Fibroblast of peridontal ligament (primary cell): ENCODE data around the gene MEX3A.
"Not testable (repeated sequence)": the region's sequence is repeated elsewhere in the genome, so short reads cannot be mapped to it uniquely, and the experiment has no call there.

Source experiments
- DNase-seq: peaks from one replicate; pipeline ENCODE4 v3.0.0-alpha.2; 2010; ENCODE audit errors: extremely low read depth

MEX3A gene

DNA sequence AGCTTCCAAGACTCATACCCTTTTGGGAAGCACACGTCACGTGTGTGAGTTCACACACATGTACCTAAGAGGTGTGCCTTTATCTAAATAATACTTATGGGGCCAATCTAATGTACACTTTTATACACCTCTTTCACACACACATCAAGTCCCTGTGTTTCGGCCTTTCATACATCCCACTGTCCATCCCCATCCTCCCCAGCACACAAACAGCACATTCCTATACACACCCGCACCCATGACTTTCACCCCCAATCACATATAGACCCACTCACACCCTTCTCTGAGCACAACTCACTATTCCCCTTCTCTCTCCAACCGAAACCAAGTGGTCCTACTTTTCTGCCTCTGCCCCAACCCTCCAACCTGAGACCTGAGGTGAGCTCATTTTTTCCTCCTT, 3.5 kb downstream of the MEX3A start:
- no peak for DNase-seq

DNA sequence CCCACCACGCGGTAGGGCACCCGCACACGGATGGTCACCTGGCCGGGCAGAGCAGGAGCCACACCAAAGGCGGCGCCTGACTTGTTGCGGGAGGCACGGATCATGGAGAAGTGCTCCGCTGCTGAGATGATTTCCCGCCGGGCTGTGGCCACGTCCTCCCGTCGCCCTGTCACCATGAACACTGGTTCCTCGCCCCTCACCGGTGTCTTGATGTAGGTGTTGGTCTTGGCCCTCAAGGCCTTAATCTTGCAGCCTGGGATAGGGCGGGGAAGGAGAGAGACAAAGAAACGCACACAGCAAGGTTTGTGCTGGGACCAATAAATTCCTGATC, 4.9 kb downstream of the MEX3A start:
- no peak for DNase-seq

DNA sequence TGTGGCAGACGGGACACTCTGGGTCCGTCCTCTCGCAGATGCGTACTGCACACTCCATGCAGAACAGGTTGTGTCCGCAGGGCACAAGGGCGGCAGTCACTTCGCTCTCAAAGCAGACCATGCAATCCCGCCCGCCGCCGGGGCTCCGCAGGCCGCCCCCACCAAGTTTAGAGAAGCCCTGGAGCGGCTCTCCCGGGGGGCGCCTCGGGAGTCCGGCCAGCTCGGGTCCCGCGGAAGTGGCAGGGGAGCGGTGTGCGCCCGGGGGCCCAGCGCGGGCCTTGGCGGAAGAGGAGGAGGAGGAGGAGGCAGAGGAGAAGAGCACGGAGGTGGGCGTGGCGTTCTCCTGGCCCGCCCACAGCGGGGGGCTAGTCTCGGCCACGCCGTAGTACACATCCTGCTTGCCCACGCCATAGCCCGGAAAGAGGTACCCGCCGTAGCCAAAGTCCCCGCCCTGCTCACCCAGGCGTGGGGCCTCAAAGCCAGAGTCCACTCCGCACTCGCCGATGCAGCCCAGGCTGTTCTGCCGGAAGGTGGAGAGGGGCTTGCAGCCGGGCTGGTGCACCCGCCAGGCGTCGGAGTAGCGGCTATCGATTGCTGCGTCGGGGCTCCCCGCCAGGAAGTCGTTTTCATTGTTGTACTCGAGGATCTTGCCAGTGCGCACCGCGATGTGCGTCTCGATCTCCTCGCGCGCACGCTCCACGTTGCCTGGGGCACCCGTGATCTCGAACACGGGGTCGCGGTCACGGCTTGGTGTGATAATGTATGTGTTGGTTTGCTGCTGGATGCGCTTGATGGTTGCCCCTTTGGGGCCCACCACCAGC, 5.4 kb downstream of the MEX3A start:
- no peak for DNase-seq

- no peak for DNase-seq
Measured at GRCh38 chr1:156075775-156076204, 6.5 kb downstream of the MEX3A start.

GRCh38 chr1:156075162-156075561, 7.1 kb downstream of the MEX3A start:
- DNase-seq = no peak

DNA sequence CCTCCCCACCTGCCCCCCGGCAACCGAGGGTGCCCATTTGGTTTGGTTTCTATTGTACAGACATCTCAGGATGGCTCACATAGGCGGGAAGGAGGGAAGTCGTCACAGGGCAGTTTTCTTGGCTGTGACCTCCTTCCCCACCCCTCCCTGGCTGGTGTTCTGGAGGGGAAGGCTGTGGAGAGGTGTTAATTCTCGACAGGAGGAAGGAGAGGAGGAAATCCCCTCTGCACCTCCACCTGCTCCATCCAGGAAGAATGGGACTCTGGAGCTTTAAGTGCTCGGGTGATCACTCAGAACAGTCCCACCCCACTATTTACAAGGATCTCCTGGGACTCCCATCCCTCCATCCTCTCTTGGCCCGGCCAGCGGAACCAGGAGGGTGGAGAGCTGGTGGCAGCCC, 7.6 kb downstream of the MEX3A start:
- no peak for DNase-seq

- DNase-seq = no peak
Measured at GRCh38 chr1:156073740-156074139, 8.5 kb downstream of the MEX3A start.

- DNase-seq = no peak
Measured at GRCh38 chr1:156073110-156073687, 9.1 kb downstream of the MEX3A start.

DNA sequence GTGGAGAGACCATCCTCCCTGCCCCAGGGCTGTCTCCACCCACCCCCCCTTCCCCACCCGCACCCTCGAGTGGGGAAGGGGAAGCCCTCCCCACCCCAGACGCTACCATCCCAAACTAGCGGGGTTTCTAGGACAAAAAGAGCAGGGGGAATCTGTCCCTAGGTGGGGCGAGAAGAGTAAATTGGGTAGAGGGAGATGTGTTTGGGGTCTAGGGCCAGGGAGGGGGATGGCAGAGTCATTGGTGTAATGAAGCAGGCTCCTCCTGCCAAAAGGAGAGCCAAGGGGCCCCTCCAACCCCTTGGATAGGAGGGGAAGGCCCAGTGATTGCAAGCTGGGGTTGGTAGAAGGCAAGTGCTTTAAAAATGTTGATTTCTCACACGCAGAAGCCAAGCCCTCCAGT, 10.0 kb downstream of the MEX3A start:
- DNase-seq = no peak

DNA sequence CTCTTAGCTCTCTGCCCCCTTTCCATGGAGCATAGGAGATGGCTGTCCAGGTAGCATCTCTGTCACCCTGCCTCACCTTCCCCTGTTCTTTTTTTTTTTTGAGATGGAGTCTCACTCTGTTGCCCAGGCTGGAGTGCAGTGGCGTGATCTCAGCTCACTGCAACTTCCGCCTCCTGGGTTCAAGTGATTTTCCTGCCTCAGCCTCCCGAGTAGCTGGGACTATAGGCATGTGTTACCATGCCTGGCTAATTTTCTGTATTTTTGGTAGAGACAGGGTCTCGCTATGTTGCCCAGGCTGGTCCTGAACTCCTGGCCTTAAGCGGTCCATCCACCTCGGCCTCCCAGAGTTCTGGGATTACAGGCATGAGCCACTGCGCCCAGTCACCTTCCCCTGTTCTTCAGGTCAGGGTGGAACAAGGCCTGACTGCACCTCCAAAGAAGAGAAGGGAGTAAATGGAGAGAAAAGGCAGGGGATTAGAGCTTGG, 10.9 kb downstream of the MEX3A start:
- DNase-seq = not testable (repeated sequence)

DNA sequence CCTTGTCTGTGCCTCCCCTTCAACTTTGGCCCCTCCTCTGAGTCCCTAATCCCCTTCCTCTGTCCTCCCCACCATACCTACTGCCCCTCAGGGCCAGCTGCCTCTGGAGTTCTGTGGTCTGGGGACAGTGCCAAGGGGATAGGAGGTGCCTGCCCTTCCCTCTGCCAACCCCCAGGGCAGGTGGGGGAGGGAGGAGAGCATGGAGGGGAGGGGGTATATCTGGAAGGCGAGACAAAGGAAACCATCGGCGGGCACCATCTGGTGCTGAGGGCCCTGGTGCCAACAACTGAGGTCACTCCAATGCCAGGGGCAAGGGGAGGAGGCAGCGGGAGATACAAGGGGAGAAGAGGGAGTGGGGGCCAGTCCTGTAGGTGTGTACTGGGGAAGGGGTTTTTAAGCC, 11.7 kb downstream of the MEX3A start:
- DNase-seq = no peak

DNA sequence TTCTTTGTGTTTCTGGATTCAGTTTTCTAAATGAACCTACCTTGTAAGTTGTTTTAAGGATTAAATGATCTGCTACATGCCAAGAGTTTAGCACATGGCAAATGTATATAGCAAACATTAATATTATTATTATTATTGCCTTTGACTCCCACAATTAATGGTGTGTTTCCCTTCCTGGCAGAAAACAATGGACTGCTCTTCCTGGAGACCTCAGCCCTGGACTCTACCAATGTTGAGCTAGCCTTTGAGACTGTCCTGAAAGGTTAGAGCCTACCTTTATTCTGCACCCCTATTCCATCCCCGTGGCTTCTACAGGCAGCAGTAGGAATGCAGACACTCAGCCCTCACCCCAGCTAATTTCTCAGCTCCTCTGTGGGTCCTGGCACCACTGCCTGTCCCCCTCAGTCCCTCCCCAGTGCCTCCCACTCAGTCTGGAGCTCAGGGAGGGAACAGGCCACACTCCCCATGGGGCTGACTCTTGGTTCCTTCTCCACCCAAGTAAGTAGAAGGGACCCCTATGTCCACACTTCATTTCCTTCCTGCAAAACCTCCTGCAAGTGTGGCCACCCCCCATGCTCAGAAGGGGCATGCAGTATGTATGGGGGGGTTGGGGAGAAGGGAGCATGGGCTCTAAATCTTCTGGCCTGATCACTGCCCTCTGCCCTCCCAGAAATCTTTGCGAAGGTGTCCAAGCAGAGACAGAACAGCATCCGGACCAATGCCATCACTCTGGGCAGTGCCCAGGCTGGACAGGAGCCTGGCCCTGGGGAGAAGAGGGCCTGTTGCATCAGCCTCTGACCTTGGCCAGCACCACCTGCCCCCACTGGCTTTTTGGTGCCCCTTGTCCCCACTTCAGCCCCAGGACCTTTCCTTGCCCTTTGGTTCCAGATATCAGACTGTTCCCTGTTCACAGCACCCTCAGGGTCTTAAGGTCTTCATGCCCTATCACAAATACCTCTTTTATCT, 12.5 kb downstream of the MEX3A start:
- DNase-seq = no peak

GRCh38 chr1:156067262-156067661, 15.0 kb downstream of the MEX3A start:
- DNase-seq = no peak

- DNase-seq = no peak
Measured at GRCh38 chr1:156065871-156066270, 16.4 kb downstream of the MEX3A start.

DNA sequence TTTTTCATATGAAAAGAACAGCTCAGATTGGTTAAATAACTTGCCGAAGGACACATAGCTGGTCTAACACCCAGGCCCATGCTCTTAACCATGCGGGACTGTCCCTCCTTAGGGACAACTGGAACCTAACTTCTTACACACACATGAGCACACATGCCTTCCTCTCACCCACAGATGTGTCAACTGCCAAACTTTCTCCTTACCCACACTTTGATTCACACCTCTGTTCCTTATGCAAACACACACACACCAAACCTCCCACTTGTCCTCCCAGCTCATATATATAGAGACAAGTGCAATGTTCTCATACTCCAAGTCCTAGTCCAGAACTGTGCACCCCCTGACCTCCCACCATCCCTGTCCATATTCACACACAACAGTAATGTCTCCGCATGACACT, 17.1 kb downstream of the MEX3A start:
- no peak for DNase-seq

GRCh38 chr1:156064615-156065014, 17.6 kb downstream of the MEX3A start:
- no peak for DNase-seq

- no peak for DNase-seq
Measured at GRCh38 chr1:156063997-156064285, 18.3 kb downstream of the MEX3A start.

DNA sequence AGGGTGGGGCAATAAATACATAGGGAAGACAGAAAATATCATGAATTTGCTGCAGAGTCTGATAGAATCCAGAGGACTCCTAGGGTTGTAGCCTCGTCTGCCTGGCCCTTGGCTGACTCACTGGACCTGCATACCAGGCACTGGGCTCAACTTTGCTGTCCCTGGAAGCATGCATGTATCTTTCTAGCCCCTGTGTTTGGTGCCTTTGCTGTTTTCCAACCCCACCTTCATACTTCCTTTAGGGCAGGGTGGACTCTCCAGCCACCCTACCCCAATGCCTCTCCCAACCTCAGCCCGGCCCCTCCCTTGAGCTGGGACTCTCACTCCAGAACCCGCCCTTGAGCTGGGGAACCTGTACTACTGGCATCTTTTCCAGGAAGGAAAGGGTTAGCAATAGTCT, 20.1 kb downstream of the MEX3A start:
- no peak for DNase-seq

DNA sequence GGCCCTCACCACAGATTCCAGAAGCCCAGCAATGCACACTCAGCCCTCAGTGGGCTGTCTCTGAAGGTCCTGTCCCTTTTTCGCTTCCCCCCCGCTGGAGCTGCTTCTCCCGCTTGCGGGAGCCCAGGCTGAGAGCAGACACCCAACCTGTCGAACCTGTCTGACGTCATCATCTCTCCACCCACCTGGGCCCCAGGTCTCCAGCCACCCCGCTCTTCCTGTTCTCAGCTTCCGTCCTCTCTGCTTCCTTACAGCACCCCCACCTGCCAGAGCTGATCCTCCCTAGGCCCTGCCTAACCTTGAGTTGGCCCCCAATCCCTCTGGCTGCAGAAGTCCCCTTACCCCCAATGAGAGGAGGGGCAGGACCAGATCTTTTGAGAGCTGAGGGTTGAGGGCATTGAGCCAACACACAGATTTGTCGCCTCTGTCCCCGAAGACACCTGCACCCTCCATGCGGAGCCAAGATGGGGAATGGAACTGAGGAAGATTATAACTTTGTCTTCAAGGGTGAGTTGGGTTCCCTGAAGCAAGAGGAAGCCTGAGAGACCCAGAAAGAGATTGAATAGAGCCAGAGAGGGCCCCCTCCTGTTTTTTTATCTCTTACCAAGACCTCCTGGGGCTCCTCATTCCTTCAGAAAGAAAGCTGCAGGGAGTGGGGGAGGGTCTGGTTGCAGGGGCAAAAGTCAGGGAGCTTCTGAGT, 21.2 kb downstream of the MEX3A start, which contains the start of gene RAB25:
Gene RAB25 (plus strand): TSS at position 224 of the 700 bp plus-strand sequence. CDS start 241 bp downstream, at position 465.
- DNase-seq = no peak

DNA sequence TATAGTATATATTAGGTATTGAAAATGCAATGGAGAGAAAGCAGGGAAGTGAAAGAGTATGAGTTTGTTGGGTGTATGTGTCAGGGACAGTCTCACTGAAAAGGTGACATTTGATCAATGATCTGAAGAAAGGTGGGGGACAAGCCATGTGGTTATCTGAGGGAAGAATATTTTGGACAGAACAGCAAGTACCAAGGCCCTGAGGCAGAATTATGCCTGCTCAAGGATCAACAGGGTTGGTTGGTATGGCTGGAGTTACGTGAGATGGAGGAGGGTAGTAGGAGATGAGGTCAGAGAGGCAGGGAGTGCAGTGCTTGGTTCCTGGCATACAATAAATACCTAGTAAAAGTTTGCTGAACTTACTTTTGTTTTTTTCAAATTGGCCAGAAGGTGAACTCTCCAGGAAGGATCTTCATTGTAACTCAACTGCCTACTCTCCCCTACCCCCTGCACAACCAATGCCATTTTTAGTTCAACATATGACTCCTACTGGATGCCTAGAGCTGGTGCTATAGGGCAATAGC, 25.9 kb downstream of the MEX3A start:
- DNase-seq = no peak

GRCh38 chr1:156055281-156056048, 26.8 kb downstream of the MEX3A start:
- no peak for DNase-seq
